ENCODE data around the gene ZDHHC14. TPM values are rescaled to one million over a fixed set of nuclear protein-coding genes. Genes with fewer than 3 reads are reported as not detected.

ZDHHC14 gene
- total and polyA plus RNA-seq, 2 of the 8 experiments (the other 6 are each of a cell fraction or from before 2014, with no cell fraction given): 2.9 to 5.3 TPM

DNA sequence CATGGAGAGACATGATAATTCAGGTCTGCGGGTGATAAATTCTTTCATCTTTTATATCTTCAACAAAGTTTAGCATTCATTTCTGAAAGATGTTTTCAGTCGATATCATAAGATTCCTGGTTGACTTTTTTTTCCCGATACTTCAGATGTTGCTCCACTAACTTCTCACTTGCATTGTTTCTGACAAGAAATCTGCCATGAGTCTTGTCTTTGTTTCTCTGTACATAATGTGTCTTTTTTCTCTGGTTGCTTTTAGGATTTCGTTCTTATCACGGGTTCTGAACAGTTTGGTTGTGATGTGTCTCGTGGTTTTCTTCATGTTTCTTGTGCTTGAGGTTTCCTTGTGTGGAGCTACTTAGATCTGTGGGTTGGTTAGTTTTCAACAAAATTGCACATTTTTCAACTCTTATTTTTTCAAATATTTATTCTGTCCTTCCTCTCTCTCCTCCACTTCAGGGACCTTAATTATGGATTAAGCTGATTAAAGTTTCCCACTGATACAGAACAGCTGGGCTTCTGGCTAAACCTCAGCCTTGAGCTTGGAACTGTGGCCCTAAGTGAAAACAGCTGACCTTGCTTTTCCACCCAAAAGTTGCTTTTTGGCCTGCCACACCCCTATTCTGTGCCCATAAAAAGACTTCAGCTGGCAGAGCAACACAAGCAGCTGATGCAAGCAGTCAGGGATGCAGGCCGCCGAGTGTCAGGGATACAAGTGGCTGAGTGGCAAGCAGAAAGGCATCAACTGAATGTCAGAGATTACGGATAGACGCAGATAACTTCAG is 344.2 kb downstream of the ZDHHC14 start:
- H2AFZ ChIP-seq (ENCODE audit: low read length): no peak overlapping the region
- TF ChIP-seq KDM4A (IDR thresholded peaks at IDR 0.05; ENCODE audit: low read depth, low read length, severe bottlenecking): no peak
- no peak for TF ChIP-seq CEBPB (IDR thresholded peaks at IDR 0.05; ENCODE audit: low read depth, low read length)
- no peak for TF ChIP-seq HDAC6 (IDR thresholded peaks at IDR 0.05; ENCODE audit: low read depth, low read length)
- no peak overlapping the region for H3K23ac ChIP-seq (ENCODE audit: insufficient read length)
- 87% methylated on average over 10 of the region's 10 CpGs; no CpG with 5 or more reads in 1 of the 2 experiments for WGBS, 2 experiments (ENCODE audit: extremely low coverage in 1 of 2, insufficient coverage in 1 of 2, insufficient read length in 1 of 2, insufficient replicate concordance in 2 of 2, low coverage in 1 of 2, low lambda C conversion rate in 2 of 2, missing lambda C conversion rate in 1 of 2)
- no peak overlapping the region for H4K8ac ChIP-seq (ENCODE audit: extremely low read depth, insufficient read depth, low read length)
- no peak overlapping the region for H2BK20ac ChIP-seq (ENCODE audit: low read length)
- no peak overlapping the region for H4K91ac ChIP-seq (replicated peaks; ENCODE audit: insufficient read length, low read length)
- H3K14ac ChIP-seq (ENCODE audit: insufficient read length): no peak overlapping the region
- H3K4me1 ChIP-seq (replicated peaks in 1 of 4; ENCODE audit: control insufficient read depth in 3 of 4, insufficient read depth in 4 of 4, low read length in 3 of 4): peaks cover 0 to 4% (median 0%) of the 10 kb centered on the region in 4 experiments; a peak in 1 of 7 replicates
- no peaks in the 10 kb centered on the region for H3K79me1 ChIP-seq (ENCODE audit: low read depth, low read length)
- no peaks in the 10 kb centered on the region for H4K20me1 ChIP-seq (replicated peaks in 1 of 2; ENCODE audit: control insufficient read depth in 1 of 2, insufficient read depth in 2 of 2, low read length in 2 of 2)
- no peaks in the 10 kb centered on the region for H3K36me3 ChIP-seq (ENCODE audit: control insufficient read depth in 2 of 4, insufficient read depth in 4 of 4, low read length in 3 of 4)
- no peak overlapping the region for H4K5ac ChIP-seq (ENCODE audit: insufficient read length, low read depth, low read length)
- no peak overlapping the region for H3K56ac ChIP-seq (replicated peaks; ENCODE audit: insufficient read length, low read depth, low read length)
- H3K79me2 ChIP-seq (ENCODE audit: control insufficient read depth in 1 of 2, insufficient read depth in 2 of 2, low read length in 2 of 2): no peaks in the 10 kb centered on the region
- ChIA-PET CTCF (ENCODE audit: partially characterized antibody) (interaction anchor here (1.5 kb wide), 1 partner anchor 15 kb away, joined by 4 read pairs; no protein-coding TSS in a partner anchor), POLR2A (ENCODE audit: partially characterized antibody) (no interaction called here)
- no peak overlapping the region for H3K27ac ChIP-seq (ENCODE audit: low read depth, low read length)
- H3K9me3 ChIP-seq (ENCODE audit: insufficient read depth in 2 of 2, low read depth in 1 of 2, low read length in 1 of 2): peaks cover 6 to 10% of the 10 kb centered on the region in 2 experiments; a peak in 1 of 4 replicates
- no peak overlapping the region for H3K4ac ChIP-seq (replicated peaks; ENCODE audit: insufficient read length, low read depth, low read length)
- no peak overlapping the region for H3K4me2 ChIP-seq (ENCODE audit: insufficient read depth in 1 of 2, low read depth in 2 of 2, low read length in 2 of 2)
- H3K27me3 ChIP-seq (replicated peaks in 1 of 4; ENCODE audit: control insufficient read depth in 3 of 4, extremely low read depth in 1 of 4, insufficient read depth in 3 of 4, low read length in 3 of 4): no peaks in the 10 kb centered on the region; a peak in 1 of 7 replicates
- H2BK5ac ChIP-seq (ENCODE audit: low read depth, low read length): no peak overlapping the region
- no peak overlapping the region for H2AK5ac ChIP-seq (ENCODE audit: low read depth, low read length)
- FAIRE-seq: no peak
- DNase-seq (ENCODE audit: low read depth in 1 of 2, low spot score in 2 of 2): no peak
- H2BK120ac ChIP-seq (replicated peaks; ENCODE audit: low read depth, low read length): no peak overlapping the region
- no peak overlapping the region for H2BK12ac ChIP-seq (ENCODE audit: low read depth, low read length)
- H3K18ac ChIP-seq (ENCODE audit: extremely low read depth, low read length): no peak overlapping the region
- H2BK15ac ChIP-seq (ENCODE audit: low read length): no peak overlapping the region
- no peaks in the 10 kb centered on the region; the same call in 1 of the 2 replicates for H3K23me2 ChIP-seq (ENCODE audit: low read depth, low read length)
- no peak overlapping the region for H3K9ac ChIP-seq (replicated peaks in 1 of 4; ENCODE audit: extremely low read depth in 1 of 4, low read depth in 3 of 4, low read length in 3 of 4)
- H3K4me3 ChIP-seq (ENCODE audit: extremely low read depth in 1 of 4, insufficient read depth in 2 of 4, low read depth in 3 of 4, low read length in 4 of 4): no peak overlapping the region
